HuH-7 (cell line): ENCODE data around the gene ZNF618.

Source experiments
- DNase-seq: peaks from one replicate; pipeline ENCODE4 v3.0.0; 2011; ENCODE audit warnings: low spot score

ZNF618 gene

GRCh38 chr9:113885183-113886025 is 9.3 kb downstream of the ZNF618 start:
- no peak for DNase-seq

GRCh38 chr9:113886026-113886369 is 9.9 kb downstream of the ZNF618 start:
- DNase-seq = no peak

GRCh38 chr9:113886466-113886865 is 10.4 kb downstream of the ZNF618 start:
- DNase-seq = no peak

DNA sequence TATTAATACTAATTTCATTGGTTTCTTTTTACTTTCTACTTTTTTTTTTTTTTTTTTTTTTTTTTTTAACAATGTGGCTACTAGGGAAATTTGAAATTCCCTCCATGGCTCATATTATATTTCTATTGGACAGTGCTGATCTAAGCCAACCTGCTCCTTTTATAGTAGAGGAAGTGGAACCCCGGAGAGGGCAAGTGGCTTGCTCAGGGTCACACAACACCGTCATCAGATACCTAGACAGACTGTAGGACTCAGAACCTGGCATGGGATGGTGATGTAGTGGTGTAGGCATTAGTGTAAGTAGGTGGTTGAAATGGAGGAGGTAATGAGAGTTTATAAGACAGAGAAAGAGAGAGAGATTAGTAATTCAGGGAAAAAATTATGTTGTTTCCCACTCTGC is 10.8 kb downstream of the ZNF618 start:
- no peak for DNase-seq

GRCh38 chr9:113887436-113887835 is 11.3 kb downstream of the ZNF618 start:
- DNase-seq = no peak

DNA sequence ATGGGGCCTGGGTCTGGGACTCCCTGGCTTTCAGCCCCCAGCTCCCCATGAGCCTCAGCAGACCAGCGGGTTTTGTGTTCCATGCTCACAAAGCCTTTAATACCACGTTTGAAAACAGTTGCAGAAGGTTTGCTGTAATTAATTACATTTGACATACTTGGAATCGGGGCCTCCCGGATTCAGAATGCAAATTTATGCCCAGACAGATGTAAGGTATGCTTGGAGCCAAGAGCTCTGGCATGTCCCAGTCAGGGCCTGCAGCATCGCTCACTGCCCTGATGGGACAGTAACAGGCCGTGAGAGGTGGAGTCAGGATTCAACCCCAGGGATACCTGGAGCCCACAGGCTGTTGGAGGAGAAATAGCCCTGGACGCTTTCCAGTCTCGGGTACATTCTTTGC is 12.2 kb downstream of the ZNF618 start:
- DNase-seq = no peak

DNA sequence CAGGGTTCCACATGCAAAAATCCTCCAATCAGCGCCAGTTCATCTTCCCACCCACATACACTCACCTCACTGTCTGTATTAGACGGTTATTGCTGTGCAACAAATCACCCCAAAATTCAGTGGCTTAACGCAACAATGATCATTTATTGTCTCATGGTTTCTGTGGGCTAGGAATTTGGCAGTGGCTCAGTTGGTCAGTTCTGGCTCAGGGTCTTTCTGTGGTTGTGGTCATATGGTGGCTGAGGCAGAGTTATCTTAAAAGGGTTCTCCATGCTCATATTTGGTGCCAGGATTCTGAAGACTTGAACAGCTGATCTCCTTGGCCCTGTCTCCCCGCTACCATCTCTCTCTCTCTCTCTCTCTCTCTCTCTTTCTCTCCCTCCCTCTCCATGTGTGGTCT is 12.9 kb downstream of the ZNF618 start:
- no peak for DNase-seq

DNA sequence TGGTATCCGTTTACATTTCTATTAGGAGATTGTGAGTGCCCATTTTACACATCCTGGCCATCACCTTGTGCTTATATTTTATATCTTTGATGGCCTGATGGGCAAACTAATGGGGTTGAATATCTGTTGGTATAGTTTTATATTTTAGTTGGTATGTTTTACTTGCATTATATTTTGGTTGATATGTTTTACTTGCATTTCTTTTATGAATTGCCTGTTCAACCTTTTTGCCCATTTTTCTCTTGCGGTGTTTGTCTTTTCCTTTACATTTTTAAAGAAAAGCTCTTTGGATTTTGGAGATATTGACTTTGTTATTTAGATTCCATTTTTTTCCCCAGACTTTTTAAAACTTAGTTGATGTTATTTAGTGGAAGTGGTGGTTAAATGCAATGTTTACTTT is 14.6 kb downstream of the ZNF618 start:
- no peak for DNase-seq

- no peak for DNase-seq
Measured at GRCh38 chr9:113892861-113893491, 16.9 kb downstream of the ZNF618 start.

DNA sequence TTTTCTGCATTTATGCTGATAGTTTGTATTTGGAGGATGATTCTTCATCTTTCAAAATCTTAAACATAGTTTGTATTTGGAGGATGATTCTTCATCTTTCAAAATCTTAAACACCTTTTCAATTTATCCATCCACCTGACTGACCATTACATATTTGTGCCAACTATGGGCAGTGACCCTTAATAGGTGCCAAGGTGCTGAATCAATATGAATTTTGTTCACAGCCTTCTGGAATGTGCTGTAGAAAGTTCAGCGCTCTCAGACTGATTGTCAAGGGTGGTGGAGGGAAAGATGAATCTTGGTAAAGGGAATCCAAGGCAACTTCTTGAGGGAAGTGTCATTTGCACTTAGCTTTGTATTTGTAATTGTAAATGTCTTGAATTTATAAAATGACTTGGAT is 18.1 kb downstream of the ZNF618 start:
- no peak for DNase-seq

DNA sequence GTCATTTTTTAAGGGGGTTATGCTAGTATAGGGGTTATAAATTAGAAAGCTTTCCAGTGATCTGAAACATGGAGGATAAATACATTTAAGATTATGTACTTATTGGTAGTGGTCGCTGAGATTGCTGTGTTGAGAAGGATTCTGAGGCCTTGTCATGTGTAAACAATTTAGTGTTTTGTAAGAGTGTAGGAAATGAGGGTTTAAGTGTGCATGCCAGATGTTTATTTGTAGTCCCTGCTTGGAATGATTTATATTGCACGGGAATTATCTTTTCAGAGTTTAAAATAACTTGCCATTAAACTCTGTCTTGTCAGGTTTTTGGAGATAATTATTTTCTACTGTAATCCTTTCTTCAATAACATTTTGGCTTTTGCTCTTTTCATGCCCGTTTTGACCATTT is 19.4 kb downstream of the ZNF618 start:
- no peak for DNase-seq

DNA sequence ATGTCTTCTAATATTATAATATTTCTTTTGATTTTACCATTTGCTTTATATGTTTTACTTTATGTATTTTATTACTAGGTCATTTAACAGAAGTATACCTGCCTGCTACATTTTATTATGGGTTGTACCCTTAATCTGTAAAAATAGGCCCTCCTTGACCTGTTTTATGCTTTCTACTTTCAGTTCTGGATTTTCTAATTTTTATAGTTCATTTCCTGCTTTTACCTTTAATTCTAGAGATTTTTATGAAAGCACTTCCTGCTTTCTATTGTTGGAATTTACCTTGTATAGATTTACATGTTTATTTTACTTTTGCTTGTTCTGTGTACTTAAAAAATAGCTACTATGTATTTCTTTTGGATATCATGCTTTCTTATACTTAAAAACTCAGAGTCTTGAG is 20.6 kb downstream of the ZNF618 start:
- DNase-seq = no peak

DNA sequence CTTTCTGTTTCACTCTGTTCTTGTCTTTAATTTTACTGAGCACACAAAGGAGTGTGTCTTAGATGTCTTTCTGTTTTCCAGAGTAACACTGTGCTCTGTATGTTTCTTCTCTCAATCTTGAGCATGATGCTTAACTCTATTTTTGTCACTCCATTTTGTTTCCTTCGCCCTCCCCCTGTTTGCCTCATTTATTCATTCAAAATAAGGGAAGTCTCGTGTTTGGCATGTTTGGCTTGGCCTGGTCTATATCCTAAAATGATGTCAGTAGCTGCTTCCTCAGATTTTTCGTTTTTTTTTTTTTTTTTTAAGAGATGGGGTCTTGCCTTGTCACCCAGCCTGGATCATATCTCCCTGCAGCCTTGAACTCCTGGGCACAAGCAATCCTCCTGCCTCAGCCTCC is 22.0 kb downstream of the ZNF618 start:
- DNase-seq = no peak

DNA sequence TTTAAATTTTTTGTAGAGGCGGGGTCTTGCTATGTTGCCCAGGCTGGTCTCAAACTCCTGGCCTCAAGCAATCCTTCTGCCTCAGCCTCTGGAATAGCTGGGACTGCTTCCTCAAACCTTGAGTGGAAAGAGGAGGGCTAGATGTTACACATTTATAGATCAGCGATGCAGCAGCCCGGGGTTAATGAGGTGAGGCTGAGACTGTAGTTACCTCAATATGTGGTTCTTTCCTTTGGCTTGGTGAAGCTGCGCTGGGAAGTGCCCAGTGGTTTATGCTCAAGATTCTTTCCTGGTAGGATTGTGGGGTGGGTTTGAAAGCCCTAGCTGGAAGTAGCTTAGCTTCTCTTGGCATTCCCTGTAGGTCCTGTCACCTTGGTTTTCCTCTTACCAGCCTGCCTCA is 22.5 kb downstream of the ZNF618 start:
- DNase-seq = no peak

- DNase-seq = no peak
Measured at GRCh38 chr9:113899205-113899604, 23.1 kb downstream of the ZNF618 start.

GRCh38 chr9:113901221-113901688 is 25.1 kb downstream of the ZNF618 start:
- DNase-seq = no peak

DNA sequence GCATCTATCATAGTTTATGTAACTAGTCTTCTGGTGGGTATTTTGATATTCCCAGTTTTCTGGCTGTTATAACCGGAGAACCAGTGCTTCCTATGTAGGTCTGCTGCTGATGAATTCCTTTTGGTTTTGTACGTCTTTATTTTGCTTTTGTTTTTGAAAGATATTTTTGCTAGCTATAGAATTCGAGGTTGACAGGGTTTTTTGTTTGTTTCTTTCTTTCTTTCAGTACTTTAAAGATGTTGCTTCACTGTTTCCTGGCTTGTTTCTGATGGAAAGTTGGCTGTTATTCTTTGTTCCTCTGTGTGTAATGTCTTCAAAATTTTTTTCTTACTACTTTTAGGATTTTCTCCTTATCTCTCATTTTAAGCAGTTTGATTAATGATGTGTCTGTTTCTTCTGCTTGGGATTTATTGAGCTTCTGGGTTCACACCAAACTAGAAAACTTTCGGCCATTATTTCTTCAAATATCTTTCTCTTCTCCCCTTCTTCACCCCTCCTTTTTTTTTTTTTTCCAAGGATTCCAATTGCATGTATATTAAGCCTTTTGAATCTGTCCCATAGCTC is 27.5 kb downstream of the ZNF618 start:
- no peak for DNase-seq

DNA sequence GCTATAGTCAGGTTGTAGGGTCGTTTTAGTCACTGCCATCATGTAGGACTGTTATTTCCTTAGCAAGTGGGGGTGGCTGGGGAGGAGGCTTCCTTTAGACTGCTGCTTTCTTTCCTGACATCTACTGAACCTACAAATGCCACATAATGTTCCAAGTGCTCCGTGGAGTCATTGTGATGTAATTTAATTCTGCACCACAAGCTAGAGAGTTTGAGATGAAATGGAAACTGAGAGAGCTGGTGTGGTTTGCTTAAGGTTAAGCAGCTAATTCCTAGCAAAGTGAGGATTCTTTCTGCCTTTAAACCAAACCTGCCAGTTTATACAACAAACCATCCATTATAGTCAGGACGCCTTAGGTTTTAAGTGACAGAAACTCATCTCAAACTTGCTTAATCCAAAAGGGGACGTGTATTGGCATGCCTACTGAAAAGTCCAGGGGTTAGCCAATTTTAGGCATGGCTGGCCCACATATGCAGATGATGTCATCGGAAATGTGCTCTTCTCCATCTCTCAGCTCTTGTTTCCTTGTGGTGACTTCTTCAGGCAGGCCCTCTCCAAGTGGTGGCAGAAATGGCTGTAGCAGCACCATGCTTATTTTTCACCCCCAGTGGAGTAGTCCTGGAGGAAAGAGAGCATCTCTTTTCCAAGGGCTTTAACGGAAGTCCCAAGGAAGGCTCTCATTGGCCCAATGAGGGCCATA is 30.5 kb downstream of the ZNF618 start:
- DNase-seq = no peak

GRCh38 chr9:113907282-113907681 is 31.2 kb downstream of the ZNF618 start:
- DNase-seq = no peak

- no peak for DNase-seq
Measured at GRCh38 chr9:113909421-113909820, 33.3 kb downstream of the ZNF618 start.

- no peak for DNase-seq
Measured at GRCh38 chr9:113910036-113910639, 34.0 kb downstream of the ZNF618 start.

GRCh38 chr9:113911850-113912557 is 35.9 kb downstream of the ZNF618 start:
- no peak for DNase-seq
